Cerebellar nuclear complex (tissue), 1 donor: ENCODE data around the gene MACROD1.

Source experiments
- DNase-seq, 2 experiments: peaks; one replicate each; lab custom pipeline; 2025; lab: John Stamatoyannopoulos, UW

The MACROD1 gene

DNA sequence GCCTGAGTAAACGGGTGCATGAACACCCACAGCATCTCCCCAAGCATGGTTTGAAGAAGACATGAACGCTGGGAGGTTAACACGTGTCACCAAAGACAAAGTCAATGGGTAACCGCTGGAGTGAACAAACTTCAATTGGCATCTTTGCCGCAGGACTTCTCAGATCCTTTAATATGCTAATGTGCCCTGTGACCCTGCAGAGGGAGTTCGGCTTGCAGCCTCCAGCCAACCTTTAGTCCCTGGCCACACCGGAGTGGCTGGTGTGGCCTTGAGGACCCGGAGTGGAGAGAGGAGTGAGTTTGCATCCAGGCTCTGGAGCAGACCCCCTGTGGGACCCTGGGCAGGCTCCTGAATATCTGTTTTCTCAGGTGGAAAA, 73.2 kb downstream of the MACROD1 start:
- DNase-seq: no peak

DNA sequence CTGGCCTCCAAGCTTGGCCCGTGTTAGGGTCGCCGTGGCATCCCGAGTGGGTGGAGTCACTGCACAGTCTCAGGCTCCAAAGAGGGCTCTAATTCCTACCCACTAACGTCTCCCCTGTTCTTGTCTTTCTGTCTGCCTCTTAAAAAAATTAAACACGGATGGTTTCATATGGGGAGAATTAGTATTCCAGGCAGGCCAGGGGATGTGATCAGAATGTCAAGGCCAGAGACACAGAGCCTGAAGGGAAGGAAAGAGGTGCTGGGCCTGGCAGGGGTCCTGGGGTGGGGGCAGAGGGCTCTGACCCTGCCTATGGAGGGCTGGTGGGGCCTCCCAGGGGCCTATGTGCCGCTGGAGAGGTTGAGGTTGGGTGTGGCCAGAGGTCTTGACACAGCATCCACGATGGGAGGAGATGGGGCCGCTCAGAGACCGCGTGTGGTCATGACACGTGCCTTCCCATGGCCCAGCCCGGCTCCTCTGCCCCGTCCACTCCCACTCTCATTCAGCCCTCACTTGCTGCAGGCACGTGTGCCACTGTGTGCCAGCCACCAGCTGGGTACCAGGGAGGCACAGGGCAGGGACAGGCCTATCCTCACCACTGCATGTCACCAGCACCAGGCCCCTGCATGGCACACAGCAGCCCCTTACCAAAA, 73.7 kb downstream of the MACROD1 start:
- DNase-seq: no peak

DNA sequence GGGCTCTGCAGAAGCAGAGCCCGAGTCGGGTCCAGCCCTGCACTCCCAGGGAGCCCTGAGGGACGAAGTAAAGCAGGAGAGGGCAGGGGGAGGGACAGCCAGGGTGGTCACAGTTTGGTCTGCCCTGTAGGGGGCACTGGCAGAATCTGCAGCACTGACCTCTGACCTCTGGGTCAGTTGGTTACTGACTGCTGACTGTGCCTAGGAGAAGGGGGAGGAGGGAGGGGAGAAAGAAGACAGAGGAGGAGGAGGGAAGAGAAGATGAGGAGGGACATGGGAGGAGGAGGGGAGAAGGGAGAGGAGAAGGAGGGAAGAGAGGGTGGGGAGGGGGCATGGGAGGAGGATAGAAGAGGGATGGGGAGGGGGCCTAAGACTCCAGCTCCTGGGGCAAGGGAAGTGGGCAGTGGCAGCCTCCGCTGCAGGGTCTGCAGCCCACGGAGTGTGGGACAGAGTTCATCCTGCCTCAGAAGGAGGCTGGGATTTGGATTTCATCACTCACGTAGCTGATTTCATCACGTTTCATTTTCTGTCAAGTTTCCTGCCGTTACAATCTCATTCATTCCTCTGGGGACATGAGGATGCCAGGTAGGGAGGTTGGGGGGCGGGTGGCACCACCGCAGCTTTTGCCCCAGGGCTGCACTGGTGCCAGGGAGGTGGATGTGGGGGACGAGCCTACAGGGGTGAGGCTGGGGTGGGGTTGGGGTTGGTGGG, 75.0 kb downstream of the MACROD1 start:
- no peak for DNase-seq

DNA sequence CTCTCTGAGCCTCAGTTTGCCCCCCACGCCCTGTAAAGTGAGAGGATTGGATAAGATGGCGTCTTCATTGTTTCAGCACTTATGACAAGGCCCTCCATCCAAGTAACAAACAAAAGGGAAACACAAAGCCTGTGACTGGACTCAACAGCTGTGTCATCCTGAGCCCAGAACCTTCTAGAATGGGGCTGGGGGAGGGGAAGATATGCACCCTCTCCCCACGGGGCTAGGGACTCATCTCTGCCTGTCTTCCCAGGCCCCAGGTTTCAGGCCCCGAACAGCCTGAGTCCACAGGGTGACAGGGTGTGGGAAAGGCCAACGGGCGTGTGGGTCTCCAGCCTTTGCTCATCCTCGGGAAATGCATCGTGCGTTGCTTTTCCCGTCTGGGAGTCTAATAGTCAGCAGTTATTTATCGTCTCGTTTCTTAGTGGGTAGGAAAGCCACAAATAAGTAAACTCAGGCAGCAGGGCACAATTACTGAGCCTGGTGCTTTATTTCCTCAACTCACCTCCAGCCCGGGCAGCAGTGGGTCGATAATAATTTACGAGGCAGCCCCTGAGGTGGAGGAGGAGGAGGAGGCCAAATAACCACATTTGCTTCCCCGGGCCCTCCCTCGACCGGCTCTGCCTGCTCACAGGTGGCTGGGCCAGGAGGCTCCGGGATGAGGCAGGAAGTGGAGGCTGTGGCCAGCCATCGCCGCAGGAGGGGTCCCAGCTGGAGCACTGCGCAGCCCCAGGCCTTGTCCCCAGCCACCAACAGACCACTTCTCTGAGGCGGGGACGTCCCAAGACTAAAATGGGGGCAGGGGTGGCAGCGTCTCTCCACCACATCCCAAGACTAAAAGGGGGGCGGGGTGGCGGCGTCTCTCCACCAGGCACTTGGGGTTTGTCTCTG, 75.8 kb downstream of the MACROD1 start:
- DNase-seq: no peak

DNA sequence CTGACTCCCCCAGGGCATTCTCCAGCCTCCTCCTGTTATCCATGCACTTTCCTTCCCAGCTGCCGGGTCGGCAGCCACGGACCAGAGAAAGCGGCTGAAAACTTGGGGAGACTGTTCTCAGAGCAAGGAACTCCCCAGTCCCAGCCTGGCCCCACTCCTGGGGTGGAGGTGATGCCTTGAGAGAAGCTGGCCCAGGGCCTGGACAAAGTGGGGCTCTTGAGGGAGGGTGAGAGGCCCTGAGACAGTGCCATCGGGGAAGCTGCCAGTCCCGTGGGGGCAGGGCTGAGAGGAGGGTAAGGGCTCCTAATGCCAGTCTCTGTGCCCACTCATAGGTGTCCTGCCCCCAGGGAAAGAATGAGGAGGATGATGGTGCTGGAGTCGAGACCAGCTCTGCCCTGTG, 76.4 kb downstream of the MACROD1 start:
- DNase-seq: no peak

DNA sequence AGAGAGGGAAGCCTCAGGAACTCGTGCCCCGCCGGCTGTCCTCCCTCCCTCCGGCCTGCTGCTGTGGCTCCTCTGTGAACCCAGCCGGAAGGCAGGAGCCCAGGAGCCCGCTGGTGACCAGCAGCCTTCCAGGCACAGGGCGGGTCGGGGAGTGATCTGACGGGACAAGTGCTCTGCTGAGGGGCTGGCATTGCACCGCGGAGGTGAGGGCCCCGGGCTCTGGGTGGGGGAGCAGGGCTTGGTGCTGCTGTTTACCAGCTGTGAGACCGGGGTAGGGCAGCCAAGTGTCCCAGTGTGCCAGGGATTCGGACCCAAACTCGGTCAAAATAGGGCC, 76.9 kb downstream of the MACROD1 start:
- DNase-seq: no peak

DNA sequence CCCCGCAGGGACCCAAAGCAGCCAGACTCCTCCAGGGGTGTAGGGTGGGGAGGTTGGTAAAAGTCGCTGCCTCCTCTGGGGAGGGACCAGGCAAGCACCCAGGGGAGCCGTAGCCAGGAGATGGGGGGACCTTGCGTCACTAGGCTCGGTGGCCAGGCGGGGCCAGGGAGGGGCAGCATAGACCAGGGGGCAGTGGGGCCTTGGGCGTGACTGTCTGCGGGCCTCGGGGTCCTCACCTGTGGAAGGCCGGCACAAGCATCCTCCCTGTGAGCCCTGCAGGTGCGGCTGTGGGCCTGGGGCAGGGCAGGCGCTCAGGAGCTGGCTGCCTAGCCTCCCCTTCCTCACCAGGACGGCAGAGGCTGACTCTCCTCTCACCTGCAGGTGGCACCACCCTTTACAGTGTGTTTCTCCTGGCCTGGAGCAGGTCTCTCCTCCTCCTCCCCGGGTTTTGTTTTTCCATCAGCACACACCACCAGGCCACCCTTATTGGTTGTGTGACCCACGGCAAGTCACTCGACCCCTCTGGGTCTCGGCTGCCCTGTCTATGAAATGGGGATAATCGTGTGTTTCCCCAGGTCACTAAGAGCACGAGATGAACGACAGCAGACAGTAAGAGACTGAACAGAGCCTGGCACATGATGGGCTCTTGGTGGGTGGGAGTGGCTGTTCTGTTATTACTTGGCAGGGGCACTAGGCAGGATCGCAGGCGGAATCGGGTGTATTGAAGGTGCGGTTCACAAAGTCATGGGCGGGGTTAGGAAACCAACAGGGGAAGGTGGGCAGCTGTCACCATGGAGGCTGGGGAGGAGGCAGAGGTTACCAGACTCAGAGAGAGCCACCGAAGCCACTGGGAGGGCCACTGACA, 77.5 kb downstream of the MACROD1 start:
- peak in 1 of 2 experiments; percentile 25 for DNase-seq

DNA sequence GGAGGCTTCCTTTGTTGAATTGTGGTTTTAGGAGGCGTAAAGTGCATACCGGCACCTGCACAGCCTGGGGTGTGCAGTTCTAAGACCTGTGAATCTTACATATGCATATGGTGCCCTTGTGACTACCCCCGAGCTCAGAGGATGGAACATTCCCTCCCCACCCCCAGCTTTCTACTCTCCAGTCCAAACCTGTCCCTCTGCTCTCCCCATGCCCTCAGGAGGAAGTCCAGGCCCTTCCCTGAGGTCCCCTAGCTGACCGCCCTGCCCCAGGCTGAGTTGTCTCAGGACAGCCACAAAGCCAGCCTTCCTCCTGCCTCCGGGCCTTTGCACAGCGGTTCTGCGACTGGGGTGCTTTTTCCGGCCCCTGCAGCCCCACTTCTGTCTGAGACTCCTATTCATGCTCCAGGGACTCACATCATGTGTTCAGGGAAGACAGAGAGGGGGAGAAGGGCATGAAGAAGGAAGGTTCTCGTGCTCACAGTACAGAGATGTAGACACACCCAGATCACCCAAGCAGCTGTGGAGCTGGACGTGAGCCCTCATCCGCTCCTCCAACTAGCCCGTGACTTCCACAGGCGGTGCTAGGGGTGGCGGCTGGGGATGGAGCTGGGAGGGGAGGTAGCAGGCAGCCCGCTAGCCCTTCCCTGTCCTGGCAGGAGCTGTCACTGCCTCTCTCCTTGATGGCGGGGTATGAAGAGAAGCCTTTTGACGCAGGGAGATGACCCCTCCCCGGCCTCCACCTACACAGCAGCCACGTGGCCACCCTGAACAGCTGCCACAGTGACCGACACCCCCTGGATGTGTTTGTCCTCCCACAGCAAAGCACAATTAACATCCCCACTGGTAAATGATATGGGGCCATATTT, 79.4 kb downstream of the MACROD1 start:
- no peak for DNase-seq

DNA sequence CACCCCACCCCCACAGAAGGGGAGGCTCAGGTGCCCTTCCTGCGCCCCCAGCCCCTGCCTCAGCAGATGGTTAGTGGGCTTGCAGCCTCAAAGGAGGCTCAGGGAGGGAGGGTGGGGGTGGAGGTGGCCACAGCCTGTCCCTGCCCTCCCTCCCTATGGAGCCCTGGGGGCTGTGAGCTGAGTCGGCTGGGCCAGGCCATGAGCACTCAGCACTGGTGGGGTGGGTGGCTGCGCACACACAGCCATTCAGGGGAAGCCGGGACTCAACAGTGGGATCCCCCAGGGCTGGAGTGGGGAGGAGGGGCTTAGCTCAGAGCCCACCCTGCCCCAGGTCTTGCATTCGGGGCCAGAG, 80.0 kb downstream of the MACROD1 start:
- DNase-seq: no peak

DNA sequence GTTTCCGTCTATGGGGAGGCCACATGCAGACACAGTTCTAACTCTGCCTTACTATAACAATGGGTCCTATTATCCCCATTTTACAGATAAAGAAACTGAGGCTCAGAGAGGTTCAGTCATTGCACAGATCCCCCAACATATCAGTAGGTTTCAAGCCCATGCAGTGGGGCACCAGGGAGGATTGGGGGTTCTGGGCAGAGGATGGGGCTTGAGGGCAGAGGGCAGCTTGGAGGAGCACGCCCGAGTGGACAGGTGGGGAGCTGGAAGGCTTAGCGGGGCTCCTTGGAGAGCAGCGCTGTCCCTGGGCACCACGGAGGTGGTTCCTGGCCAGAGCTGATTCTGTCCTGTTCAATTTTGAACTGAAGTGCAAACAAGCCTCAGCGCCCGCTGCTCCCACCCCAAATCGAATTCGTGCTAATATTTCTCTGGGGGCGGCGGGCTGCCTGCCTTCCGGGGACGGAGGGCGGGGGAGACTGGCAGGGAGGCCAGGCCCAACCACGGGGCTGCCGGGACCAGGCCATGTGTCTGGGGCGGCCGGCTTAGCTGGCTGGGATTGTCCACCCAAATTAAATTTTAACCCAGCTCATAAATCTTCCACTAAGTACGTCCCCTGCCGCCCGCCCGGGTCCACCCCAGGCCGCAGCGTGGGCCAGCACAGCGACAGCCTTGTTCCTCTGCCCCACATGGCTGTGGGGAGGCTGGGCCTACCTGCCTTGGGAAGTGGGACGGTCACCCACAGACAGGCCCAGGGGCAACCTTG, 80.8 kb downstream of the MACROD1 start:
- DNase-seq: no peak

DNA sequence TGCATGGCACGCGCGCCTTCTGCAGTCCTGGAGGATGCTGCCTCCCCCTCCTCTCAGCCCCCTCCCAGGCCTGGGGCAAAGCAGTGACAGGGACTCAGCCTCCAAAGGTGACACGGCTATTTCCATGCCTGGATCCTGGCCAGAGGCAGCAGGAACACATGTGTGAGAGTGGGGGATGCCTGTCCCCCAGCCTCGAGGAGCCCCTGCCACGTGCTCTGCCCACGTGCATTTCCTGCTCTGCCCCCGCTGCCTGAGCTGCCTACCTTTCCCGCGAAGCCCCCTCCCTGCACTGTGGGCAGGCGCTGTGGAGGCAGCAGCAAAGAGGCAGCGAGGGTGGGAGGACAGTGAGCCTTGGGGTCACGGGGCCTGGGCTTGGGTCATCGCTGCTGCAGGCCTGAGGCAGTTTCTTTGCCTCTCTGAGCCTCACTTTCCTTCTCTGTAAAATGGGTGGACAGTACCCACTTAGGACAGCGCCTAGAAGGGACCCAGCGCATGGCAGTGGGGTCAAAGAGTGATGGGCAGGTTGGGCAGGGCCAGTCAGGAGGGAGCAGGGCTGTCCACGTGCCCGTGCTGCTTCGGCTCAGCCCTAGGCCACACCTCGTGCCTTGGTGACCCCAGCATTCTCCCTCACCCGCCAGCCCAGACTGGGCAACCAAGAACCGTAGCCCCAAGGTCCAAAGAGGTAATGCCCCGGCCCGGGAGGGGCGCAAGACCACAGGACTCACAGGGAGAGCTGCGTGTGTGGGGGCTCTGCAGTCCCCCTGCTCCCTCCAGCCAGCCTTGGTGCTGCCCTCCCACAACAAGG, 81.6 kb downstream of the MACROD1 start:
- no peak for DNase-seq

DNA sequence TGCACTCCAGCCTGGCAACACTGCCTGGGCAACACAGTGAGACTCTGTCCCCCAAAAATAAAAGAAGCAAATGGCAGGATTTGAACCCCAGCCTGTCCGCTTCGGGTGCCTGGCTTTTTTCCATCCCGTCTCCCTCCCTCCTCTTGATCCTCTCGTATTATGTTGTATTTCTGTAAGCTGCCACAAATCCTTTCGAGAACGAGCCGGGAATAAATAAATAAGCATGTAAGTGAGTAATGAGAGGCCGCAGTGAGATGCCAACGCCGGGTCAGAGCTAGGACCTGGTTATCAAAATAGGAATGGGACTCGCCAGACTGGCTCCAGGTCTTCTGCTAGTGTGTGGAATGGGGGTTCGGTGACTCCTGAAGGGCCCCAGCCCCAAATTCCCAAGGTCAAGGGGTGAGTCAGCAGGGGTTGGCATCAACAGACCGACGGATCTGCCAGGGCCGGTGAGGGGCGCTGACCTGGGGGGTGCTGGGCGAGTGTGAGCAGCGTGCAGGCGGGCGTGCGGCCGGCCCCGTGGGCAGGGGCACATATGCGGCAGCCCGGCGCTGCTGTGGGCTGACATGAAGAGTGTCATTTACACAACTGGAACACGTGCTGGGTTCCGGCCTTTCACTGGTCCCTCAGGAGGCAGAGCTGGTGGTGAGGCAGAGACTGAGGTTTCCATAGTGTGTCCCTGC, 82.4 kb downstream of the MACROD1 start:
- DNase-seq: no peak

DNA sequence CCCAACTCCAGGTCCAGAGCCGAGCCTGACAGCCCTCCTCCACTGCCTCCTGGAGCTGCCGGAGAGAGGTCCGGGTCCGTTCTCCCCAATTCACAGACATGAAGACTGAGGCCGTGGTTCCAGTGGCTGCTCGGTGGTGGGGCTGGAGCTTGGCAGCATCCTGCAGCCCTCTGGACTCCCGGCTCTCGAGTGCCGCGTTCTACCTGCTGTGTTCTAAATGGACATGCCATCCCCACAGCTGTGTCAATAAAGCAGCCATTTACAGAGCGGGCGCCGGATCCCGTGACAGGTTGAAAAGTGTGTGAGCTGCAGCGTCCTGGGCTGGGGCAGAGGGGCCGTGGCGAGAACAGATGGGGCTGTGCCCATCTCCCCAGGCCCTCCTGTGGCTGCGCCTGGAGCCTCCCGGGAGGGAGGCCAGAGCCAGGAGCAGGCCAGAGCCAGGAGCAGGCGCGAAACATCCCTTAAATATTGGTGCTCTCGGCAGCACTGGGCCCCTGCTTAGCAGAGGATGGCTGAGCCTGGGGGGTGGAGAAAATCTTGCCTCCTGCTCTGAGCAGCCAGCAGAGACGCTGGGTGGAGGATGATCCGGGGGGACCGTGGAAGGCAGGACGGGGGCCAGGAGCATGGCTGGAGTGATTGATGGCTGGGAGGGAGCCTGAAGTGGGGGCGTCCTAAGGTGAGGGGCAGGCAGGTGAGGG, 84.0 kb downstream of the MACROD1 start:
- no peak for DNase-seq

DNA sequence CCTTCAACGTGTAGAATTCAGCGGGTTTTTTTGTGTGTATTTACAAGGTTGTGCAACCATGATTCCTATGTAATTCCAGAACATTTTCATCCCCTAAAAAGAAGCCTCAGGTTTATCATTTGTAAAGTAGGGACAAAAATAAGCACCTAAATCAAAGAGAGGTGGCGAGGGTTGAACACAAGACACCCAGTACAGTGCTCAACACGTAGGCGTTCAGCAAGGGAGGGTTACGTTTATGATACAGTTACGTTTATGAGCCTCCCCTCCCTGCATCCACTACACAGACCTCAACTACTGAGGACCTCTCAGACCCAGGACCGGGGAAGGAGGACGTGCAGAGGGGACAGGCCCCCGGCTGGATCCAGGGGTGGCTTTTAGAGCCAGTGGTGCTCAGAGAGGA, 85.5 kb downstream of the MACROD1 start:
- no peak for DNase-seq

DNA sequence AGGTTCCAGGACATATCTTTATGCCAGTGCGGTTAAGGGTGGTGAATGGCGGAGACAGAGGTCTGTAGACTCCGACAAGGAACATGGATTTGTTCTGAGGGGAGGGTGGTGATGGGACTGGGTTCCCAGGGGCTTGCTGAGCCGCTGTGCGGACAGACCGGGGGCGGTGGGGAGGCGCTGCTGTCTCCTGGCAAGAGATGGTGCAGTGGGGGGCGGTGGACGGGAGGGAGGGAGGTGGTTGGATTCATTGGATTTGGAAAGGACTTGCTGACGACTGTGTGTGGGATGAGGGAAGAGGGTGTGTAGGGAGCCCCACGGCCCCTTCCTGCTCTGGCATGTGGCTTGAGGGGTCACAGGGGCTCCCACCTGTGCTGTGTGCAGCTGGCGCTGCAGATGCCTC, 87.0 kb downstream of the MACROD1 start:
- no peak for DNase-seq

DNA sequence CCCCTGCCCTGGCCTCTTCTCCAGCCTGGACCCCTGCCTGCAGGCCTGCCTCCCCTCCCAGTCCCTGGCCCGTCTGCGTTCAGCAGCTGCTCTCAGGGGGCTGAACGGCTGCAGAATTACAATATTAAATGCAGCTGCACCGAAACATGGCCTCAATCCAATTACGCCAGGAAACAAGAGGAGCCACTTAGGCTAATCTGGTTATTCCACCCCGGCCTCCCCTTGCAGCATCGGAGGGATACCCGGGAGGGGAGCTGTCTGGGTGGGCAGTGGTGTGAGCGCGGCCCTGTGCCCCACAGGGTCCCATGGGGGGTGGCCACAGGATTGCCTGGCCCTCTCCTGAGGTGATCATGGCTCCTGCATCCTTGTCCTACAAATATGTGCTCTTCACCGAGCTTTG, 87.6 kb downstream of the MACROD1 start:
- no peak for DNase-seq

DNA sequence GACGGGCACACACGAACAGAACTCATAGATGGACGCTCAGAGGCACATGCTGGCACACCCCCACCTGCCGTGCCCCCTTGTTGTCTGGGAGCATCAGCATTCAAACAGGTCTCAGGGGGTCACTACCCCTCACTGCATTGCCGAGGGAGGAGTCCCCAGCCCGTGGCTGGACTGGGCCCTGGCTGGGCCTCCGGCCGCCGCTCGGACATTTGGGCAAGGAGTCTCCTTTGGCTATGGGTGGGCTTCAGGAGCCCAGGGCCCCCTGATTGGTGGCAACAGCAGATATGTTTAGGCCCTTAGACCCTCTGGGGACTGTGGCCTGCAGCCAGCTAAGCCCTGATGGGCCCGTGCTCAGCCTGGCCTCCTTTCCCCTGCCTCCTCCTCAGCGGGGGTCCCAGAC, 88.3 kb downstream of the MACROD1 start:
- no peak for DNase-seq

DNA sequence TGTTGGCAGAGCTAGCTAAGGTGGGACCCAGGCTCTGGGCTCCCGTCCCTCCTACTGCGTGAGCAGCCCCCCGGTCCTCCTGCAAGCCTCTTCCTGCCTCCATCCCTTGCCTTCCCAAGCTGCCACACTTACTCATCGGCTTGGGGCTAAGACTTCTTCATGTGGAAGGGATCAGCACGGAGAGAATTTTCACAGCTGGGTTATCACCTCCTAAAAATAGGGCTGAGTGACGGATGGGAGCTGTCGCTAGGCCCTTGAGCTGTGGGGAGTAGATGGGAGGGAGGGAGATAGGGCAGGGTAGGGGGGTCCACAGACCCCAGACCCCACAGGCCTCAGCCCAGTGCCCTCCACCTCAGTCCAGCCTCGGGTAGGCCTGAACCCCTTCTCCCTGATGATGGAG, 89.2 kb downstream of the MACROD1 start:
- no peak for DNase-seq
